ENCODE results near the gene ZYX. TPM values are rescaled to one million over a fixed set of nuclear protein-coding genes. Genes with fewer than 3 reads are reported as not detected.
"Not testable (repeated sequence)": the region's sequence is repeated elsewhere in the genome, so short reads cannot be mapped to it uniquely, and the experiment has no call there.

The ZYX gene
- total RNA-seq, 1 donor from 2014 or later: 13.9 TPM

- no peak for DNase-seq (ENCODE audit: low read depth in 2 of 2)
These were observed 15.7 kb downstream of the ZYX start for GRCh38 chr7:143396625-143397556.

GRCh38 chr7:143397710-143398530 lies 16.8 kb downstream of the ZYX start:
- no peak for DNase-seq (ENCODE audit: low read depth in 2 of 2)

- no peak for DNase-seq (ENCODE audit: low read depth in 2 of 2)
These were observed 17.5 kb downstream of the ZYX start for GRCh38 chr7:143398616-143399015.

GRCh38 chr7:143399151-143399550 lies 18.0 kb downstream of the ZYX start:
- DNase-seq (ENCODE audit: low read depth in 2 of 2): peak in 1 of 2 donors; percentile 55

GRCh38 chr7:143399642-143400041 lies 18.5 kb downstream of the ZYX start:
- DNase-seq (ENCODE audit: low read depth in 2 of 2): no peak

- no peak for DNase-seq (ENCODE audit: low read depth in 2 of 2)
These were observed 20.1 kb downstream of the ZYX start for GRCh38 chr7:143401265-143401664.

- DNase-seq (ENCODE audit: low read depth in 2 of 2): not testable (repeated sequence)
These were observed 21.1 kb downstream of the ZYX start for GRCh38 chr7:143402233-143402632.

GRCh38 chr7:143405173-143406001 lies 24.2 kb downstream of the ZYX start:
- no peak for DNase-seq (ENCODE audit: low read depth in 2 of 2)

GRCh38 chr7:143406002-143406357 lies 24.8 kb downstream of the ZYX start:
- no peak for DNase-seq (ENCODE audit: low read depth in 2 of 2)

GRCh38 chr7:143407287-143408251 lies 26.4 kb downstream of the ZYX start:
- no peak for DNase-seq (ENCODE audit: low read depth in 2 of 2)

GRCh38 chr7:143408252-143408685 lies 27.1 kb downstream of the ZYX start:
- DNase-seq (ENCODE audit: low read depth in 2 of 2): no peak

GRCh38 chr7:143408686-143409561 lies 27.8 kb downstream of the ZYX start, which contains the start of gene EPHA1:
EPHA1 (minus strand) TSS chr7:143408856; CDS start chr7:143408805, 51 bp downstream.
- no peak for DNase-seq (ENCODE audit: low read depth in 2 of 2)

- DNase-seq (ENCODE audit: low read depth in 2 of 2): no peak
These were observed 29.4 kb downstream of the ZYX start for GRCh38 chr7:143410521-143411004.

- no peak for DNase-seq (ENCODE audit: low read depth in 2 of 2)
These were observed 31.0 kb downstream of the ZYX start for GRCh38 chr7:143411976-143412708.

GRCh38 chr7:143413123-143413522 lies 32.0 kb downstream of the ZYX start:
- no peak for DNase-seq (ENCODE audit: low read depth in 2 of 2)

GRCh38 chr7:143415209-143415608 lies 34.1 kb downstream of the ZYX start:
- DNase-seq (ENCODE audit: low read depth in 2 of 2): not testable (repeated sequence)

- DNase-seq (ENCODE audit: low read depth in 2 of 2): peak in 1 of 2 donors; percentile 39
These were observed 34.7 kb downstream of the ZYX start for GRCh38 chr7:143415742-143416397.
